ENCODE results near the gene CLEC4F. TPM values are rescaled to one million over a fixed set of nuclear protein-coding genes. Genes with fewer than 3 reads are reported as not detected.

Gene CLEC4F
- total RNA-seq, 4 donors from 2014 or later, result 1.4 TPM; not detected in 3

- Histone ChIP-seq H3K27me3 (no peaks in the 10 kb centered on the region), H3K4me3 (replicated peaks in 1 of 3) (no peak overlapping the region), H3K9me3 (no peaks in the 10 kb centered on the region), H3K27ac (no peak overlapping the region), H3K4me1 (no peaks in the 10 kb centered on the region), H3K36me3 (no peaks in the 10 kb centered on the region)
- intact Hi-C loops (cut with DNase I), result no loop called here
- TF ChIP-seq POLR2A (IDR thresholded peaks at IDR 0.05), result no peak
- DNase-seq, result no peak
- WGBS, 2 donors, result 81 to 83% methylated on average over 5 of the region's 5 CpGs
Observed at GRCh38 chr2:70827388-70827787, 7.0 kb upstream of the CLEC4F start.

GRCh38 chr2:70826696-70827350 lies 6.4 kb upstream of the CLEC4F start:
- TF ChIP-seq POLR2A (IDR thresholded peaks at IDR 0.05) (no peak), CTCF (IDR thresholded peaks at IDR 0.05) (no peak)
- H3K4me1 ChIP-seq, result no peaks in the 10 kb centered on the region
- no peaks in the 10 kb centered on the region for H3K27me3 ChIP-seq
- H3K4me3 ChIP-seq (replicated peaks in 1 of 3), result no peak overlapping the region
- 83 to 86% methylated on average over 4 of the region's 4 CpGs for WGBS, 2 donors
- no peaks in the 10 kb centered on the region for H3K9me3 ChIP-seq
- H3K27ac ChIP-seq, result no peak overlapping the region
- intact Hi-C loops (cut with DNase I), result no loop called here
- no peaks in the 10 kb centered on the region for H3K36me3 ChIP-seq
- DNase-seq, result no peak

GRCh38 chr2:70823249-70823648 lies 2.9 kb upstream of the CLEC4F start:
- no peaks in the 10 kb centered on the region for H3K4me1 ChIP-seq
- WGBS, 2 donors, result 74 to 79% methylated on average over 5 of the region's 5 CpGs
- no peaks in the 10 kb centered on the region for H3K27me3 ChIP-seq
- no peaks in the 10 kb centered on the region for H3K9me3 ChIP-seq
- no peak for DNase-seq
- no peak overlapping the region for H3K27ac ChIP-seq
- TF ChIP-seq CTCF (IDR thresholded peaks at IDR 0.05) (no peak), POLR2A (IDR thresholded peaks at IDR 0.05) (no peak)
- H3K36me3 ChIP-seq, result no peaks in the 10 kb centered on the region
- no peak overlapping the region for H3K4me3 ChIP-seq (replicated peaks in 1 of 3)
- intact Hi-C loops (cut with DNase I), result no loop called here

GRCh38 chr2:70822843-70823242 lies 2.4 kb upstream of the CLEC4F start:
- WGBS, 2 donors, result 70 to 80% methylated on average over 8 of the region's 8 CpGs
- TF ChIP-seq POLR2A (IDR thresholded peaks at IDR 0.05) (no peak), CTCF (IDR thresholded peaks at IDR 0.05) (no peak)
- no peak overlapping the region for H3K27ac ChIP-seq
- H3K4me1 ChIP-seq, result no peaks in the 10 kb centered on the region
- intact Hi-C loops (cut with DNase I), result no loop called here
- no peak for DNase-seq
- no peaks in the 10 kb centered on the region for H3K36me3 ChIP-seq
- no peak overlapping the region for H3K4me3 ChIP-seq (replicated peaks in 1 of 3)
- no peaks in the 10 kb centered on the region for H3K27me3 ChIP-seq
- H3K9me3 ChIP-seq, result no peaks in the 10 kb centered on the region

GRCh38 chr2:70817284-70817954 lies 3.0 kb downstream of the CLEC4F start:
- Histone ChIP-seq H3K27ac (no peak overlapping the region), H3K4me1 (no peaks in the 10 kb centered on the region), H3K36me3 (no peaks in the 10 kb centered on the region), H3K4me3 (replicated peaks in 1 of 3) (no peak overlapping the region), H3K27me3 (no peaks in the 10 kb centered on the region), H3K9me3 (no peaks in the 10 kb centered on the region)
- no peak for DNase-seq
- intact Hi-C loops (cut with DNase I), result no loop called here
- 85 to 90% methylated on average over 3 of the region's 3 CpGs for WGBS, 2 donors
- TF ChIP-seq CTCF (IDR thresholded peaks at IDR 0.05), result no peak
- no peak for TF ChIP-seq POLR2A (IDR thresholded peaks at IDR 0.05)
